Measurements from ENCODE around the gene RPL36. TPM values are rescaled to one million over a fixed set of nuclear protein-coding genes. Genes with fewer than 3 reads are reported as not detected.

RPL36 gene
- total and polyA plus RNA-seq, 9 of the 15 experiments (the other 6 are each of a cell fraction or from before 2014, with no cell fraction given) = 350 to 3,412 (median 1,507) TPM

DNA sequence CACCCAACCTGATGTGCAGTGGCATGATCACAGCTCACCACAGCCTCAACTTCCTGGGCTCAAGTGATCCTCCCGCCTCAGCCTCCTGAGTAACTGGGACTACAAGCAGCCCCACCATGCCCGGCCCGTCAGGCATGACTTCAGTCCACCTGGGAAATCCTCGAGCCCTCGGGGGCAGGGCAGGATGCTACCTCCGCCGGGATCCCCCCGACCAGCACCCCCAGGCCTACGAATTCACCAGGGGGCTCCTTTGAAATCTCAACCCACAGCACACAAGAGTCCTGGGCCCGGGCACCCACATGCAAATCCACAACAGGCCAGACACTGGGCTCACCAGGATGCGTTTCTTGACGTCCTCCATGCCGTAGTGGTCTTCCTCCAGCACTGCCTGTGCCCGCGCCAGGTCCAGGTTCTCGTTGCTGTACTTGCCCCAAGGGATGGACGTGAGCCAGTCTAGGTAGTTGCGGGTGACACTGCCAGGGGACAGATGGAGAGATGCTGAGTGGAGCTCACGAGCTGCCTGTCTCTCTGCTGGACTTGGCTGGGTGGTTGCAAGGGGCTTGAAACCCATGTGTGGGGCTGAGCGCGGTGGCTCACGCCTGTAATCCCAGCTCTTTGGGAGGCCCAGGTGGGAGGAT is 10.5 kb downstream of the RPL36 start (continued):
- TF ChIP-seq, protein P1, sequence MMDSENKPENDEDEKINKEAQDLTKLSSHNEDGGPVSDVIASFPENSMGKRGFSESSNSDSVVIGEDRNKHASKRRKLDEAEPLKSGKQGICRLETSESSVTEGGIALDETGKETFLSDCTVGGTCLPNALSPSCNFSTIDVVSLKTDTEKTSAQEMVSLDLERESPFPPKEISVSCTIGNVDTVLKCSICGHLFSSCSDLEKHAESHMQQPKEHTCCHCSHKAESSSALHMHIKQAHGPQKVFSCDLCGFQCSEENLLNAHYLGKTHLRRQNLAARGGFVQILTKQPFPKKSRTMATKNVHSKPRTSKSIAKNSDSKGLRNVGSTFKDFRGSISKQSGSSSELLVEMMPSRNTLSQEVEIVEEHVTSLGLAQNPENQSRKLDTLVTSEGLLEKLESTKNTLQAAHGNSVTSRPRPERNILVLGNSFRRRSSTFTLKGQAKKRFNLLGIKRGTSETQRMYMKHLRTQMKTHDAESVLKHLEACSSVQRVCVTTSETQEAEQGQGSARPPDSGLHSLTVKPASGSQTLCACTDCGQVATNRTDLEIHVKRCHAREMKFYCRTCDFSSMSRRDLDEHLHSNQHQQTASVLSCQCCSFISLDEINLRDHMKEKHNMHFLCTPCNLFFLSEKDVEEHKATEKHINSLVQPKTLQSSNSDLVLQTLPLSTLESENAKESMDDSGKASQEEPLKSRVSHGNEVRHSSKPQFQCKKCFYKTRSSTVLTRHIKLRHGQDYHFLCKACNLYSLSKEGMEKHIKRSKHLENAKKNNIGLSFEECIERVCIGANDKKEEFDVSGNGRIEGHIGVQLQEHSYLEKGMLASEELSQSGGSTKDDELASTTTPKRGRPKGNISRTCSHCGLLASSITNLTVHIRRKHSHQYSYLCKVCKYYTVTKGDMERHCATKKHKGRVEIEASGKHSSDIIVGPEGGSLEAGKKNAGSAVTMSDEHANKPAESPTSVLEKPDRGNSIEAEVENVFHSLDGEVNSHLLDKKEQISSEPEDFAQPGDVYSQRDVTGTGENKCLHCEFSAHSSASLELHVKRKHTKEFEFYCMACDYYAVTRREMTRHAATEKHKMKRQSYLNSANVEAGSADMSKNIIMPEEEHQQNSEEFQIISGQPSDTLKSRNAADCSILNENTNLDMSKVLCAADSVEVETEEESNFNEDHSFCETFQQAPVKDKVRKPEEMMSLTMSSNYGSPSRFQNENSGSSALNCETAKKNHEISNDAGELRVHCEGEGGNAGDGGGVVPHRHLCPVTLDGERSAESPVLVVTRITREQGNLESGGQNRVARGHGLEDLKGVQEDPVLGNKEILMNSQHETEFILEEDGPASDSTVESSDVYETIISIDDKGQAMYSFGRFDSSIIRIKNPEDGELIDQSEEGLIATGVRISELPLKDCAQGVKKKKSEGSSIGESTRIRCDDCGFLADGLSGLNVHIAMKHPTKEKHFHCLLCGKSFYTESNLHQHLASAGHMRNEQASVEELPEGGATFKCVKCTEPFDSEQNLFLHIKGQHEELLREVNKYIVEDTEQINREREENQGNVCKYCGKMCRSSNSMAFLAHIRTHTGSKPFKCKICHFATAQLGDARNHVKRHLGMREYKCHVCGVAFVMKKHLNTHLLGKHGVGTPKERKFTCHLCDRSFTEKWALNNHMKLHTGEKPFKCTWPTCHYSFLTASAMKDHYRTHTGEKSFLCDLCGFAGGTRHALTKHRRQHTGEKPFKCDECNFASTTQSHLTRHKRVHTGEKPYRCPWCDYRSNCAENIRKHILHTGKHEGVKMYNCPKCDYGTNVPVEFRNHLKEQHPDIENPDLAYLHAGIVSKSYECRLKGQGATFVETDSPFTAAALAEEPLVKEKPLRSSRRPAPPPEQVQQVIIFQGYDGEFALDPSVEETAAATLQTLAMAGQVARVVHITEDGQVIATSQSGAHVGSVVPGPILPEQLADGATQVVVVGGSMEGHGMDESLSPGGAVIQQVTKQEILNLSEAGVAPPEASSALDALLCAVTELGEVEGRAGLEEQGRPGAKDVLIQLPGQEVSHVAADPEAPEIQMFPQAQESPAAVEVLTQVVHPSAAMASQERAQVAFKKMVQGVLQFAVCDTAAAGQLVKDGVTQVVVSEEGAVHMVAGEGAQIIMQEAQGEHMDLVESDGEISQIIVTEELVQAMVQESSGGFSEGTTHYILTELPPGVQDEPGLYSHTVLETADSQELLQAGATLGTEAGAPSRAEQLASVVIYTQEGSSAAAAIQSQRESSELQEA (IDR thresholded peaks at IDR 0.05; ENCODE audit: low read depth) = no peak
- TF ChIP-seq MED1 (CRISPR knock-in tag; IDR thresholded peaks at IDR 0.05; ENCODE audit: borderline replicate concordance) (no peak), PHF20 (IDR thresholded peaks at IDR 0.05; ENCODE audit: partially characterized antibody) (no peak), RCOR1 (IDR thresholded peaks at IDR 0.05; ENCODE audit: borderline replicate concordance in 1 of 2, low read depth in 2 of 2, low read length in 2 of 2) (no peak), POLR2G (IDR thresholded peaks at IDR 0.05; ENCODE audit: low read depth, low read length) (peak; percentile 72), IFI16 (CRISPR knock-in tag; IDR thresholded peaks at IDR 0.05) (no peak), RBM22 (IDR thresholded peaks at IDR 0.05; ENCODE audit: low read depth, low read length, poor library complexity, severe bottlenecking) (peak; percentile 70), RBM14 (IDR thresholded peaks at IDR 0.05; ENCODE audit: borderline replicate concordance, insufficient read depth, low read depth, low read length) (no peak), E2F6 (IDR thresholded peaks at IDR 0.05; ENCODE audit: borderline replicate concordance in 1 of 2, extremely low read depth in 1 of 2, insufficient read depth in 1 of 2, insufficient read length in 1 of 2, low read depth in 1 of 2, low read length in 1 of 2, poor library complexity in 1 of 2, severe bottlenecking in 1 of 2) (no peak), RAD51 (IDR thresholded peaks at IDR 0.05; ENCODE audit: borderline replicate concordance, low read depth) (no peak), RFX1 (IDR thresholded peaks at IDR 0.05) (no peak), ZNF3 (CRISPR knock-in tag; IDR thresholded peaks at IDR 0.05) (no peak)
- TF ChIP-seq, protein P2, sequence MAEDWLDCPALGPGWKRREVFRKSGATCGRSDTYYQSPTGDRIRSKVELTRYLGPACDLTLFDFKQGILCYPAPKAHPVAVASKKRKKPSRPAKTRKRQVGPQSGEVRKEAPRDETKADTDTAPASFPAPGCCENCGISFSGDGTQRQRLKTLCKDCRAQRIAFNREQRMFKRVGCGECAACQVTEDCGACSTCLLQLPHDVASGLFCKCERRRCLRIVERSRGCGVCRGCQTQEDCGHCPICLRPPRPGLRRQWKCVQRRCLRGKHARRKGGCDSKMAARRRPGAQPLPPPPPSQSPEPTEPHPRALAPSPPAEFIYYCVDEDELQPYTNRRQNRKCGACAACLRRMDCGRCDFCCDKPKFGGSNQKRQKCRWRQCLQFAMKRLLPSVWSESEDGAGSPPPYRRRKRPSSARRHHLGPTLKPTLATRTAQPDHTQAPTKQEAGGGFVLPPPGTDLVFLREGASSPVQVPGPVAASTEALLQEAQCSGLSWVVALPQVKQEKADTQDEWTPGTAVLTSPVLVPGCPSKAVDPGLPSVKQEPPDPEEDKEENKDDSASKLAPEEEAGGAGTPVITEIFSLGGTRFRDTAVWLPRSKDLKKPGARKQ (CRISPR knock-in tag; IDR thresholded peaks at IDR 0.05) = no peak

Data from K562 (cell line).